PC-3 (cell line): Measurements from ENCODE around the gene ST6GALNAC4. TPM values are rescaled to one million over a fixed set of nuclear protein-coding genes. Genes with fewer than 3 reads are reported as not detected.

Experiments
- ATAC-seq: fragments of 200-7000 bp; cut with Tn5 transposase; 2 replicates; pipeline ENCODE4 v1.9.1; 2020; ENCODE audit warnings: mild to moderate bottlenecking, moderate library complexity
- BruUV-seq: library from RNA; stranded (reverse); fragments of 400-500 nt; replicated peaks from 2 replicates; lab custom pipeline; 2021; lab: Mats Ljungman, UMichigan
- CTCF ChIA-PET: fragments of 300-600 bp; sonication (Branson Sonifier 250); formaldehyde crosslinking; loops from one replicate; lab custom pipeline; 2022; ENCODE audit warnings: antibody characterized with exemption; lab: Charles Lee
- POLR2A ChIA-PET: fragments of 300-600 bp; sonication (Branson Sonifier 250); formaldehyde crosslinking; loops from one replicate; lab custom pipeline; 2022; ENCODE audit warnings: antibody characterized with exemption; ENCODE audit not compliant: unreplicated experiment; lab: Charles Lee
- DNase-seq: peaks from one replicate; pipeline ENCODE4 v3.0.0-alpha.2; 2015
- H2AFZ ChIP-seq: fragments of 300-600 bp; sonication (generic); 2 replicates; pipeline ENCODE4 v1.6.0; 2016; ENCODE audit warnings: antibody characterized with exemption, low read length
- H3F3A ChIP-seq: fragments of 300-600 bp; sonication (generic); one replicate; pipeline ENCODE4 v1.6.0; 2017; ENCODE audit warnings: antibody characterized with exemption, low read length, control low read depth, mild to moderate bottlenecking; ENCODE audit not compliant: unreplicated experiment
- H3K27ac ChIP-seq: fragments of 300-600 bp; sonication (generic); 2 replicates; pipeline ENCODE4 v1.5.1; 2016; ENCODE audit warnings: mild to moderate bottlenecking, low read length
- H3K27me3 ChIP-seq: fragments of 300-600 bp; sonication (generic); 2 replicates; pipeline ENCODE4 v1.6.1; 2016; ENCODE audit warnings: low read length, mixed read lengths
- H3K36me3 ChIP-seq: fragments of 300-600 bp; sonication (generic); 2 replicates; pipeline ENCODE4 v1.6.1; 2016; ENCODE audit warnings: low read depth, mixed run types, low read length, mixed read lengths
- H3K4me1 ChIP-seq: fragments of 300-600 bp; sonication (generic); 2 replicates; pipeline ENCODE4 v1.5.1; 2016; ENCODE audit warnings: low read length; ENCODE audit not compliant: insufficient read depth
- H3K4me2 ChIP-seq: fragments of 300-600 bp; sonication (generic); 2 replicates; pipeline ENCODE4 v1.6.0; 2016; ENCODE audit warnings: low read length
- H3K4me3 ChIP-seq: fragments of 300-600 bp; sonication (generic); 2 replicates; pipeline ENCODE4 v1.5.1; 2016; ENCODE audit warnings: mild to moderate bottlenecking, low read length, mixed read lengths
- H3K79me2 ChIP-seq: fragments of 300-600 bp; sonication (generic); 2 replicates; pipeline ENCODE4 v1.6.1; 2017; ENCODE audit warnings: low read length, mixed read lengths
- H3K9ac ChIP-seq: fragments of 300-600 bp; sonication (generic); 2 replicates; pipeline ENCODE4 v1.6.0; 2016; ENCODE audit warnings: mild to moderate bottlenecking, low read length
- H3K9me2 ChIP-seq: fragments of 300-600 bp; sonication (generic); replicated peaks from 2 replicates; pipeline ENCODE4 v1.6.1; 2016; ENCODE audit warnings: mixed run types, low read length, mixed read lengths
- H3K9me3 ChIP-seq: fragments of 300-600 bp; sonication (generic); 2 replicates; pipeline ENCODE4 v1.6.1; 2016; ENCODE audit warnings: low read length, mixed read lengths
- H4K20me1 ChIP-seq: fragments of 300-600 bp; sonication (generic); 2 replicates; pipeline ENCODE4 v1.6.1; 2016; ENCODE audit warnings: low read length, mixed read lengths
- CTCF ChIP-seq: fragments of 300-600 bp; sonication (generic); conservative IDR thresholded peaks from 2 replicates; pipeline ENCODE4 v1.5.1; 2017; ENCODE audit warnings: antibody characterized with exemption, low read depth, mild to moderate bottlenecking, low read length
- EZH2 ChIP-seq: fragments of 300-600 bp; sonication (generic); IDR thresholded peaks from one replicate; pipeline ENCODE4 v1.6.1; 2017; ENCODE audit warnings: antibody characterized with exemption, mild to moderate bottlenecking, low read length; ENCODE audit not compliant: unreplicated experiment
- EZH2phosphoT487 ChIP-seq: fragments of 300-600 bp; sonication (generic); IDR thresholded peaks from 2 replicates; pipeline ENCODE4 v1.6.1; 2018; ENCODE audit warnings: mild to moderate bottlenecking, antibody characterized with exemption, low read length, borderline replicate concordance
- intact Hi-C: fragments of 100-400 bp; cut with micrococcal nuclease; formaldehyde crosslinking; loops from 2 replicates; pipeline ENCODE4 v1.9.0; 2023
- total RNA-seq: library from RNA; depleted of rRNA; stranded (reverse); fragments of >200 nt; gene quantifications from 2 replicates; pipeline ENCODE4 v1.2.3, GENCODE V29; 2014

Gene ST6GALNAC4
- total RNA-seq, 1 experiment from 2014 or later: 26.9 TPM

- Histone ChIP-seq H4K20me1 (no peaks in the 10 kb centered on the region), H2AFZ (no peak overlapping the region), H3K9me3 (no peaks in the 10 kb centered on the region), H3K4me1 (no peaks in the 10 kb centered on the region), H3K4me2 (no peak overlapping the region), H3K79me2 (no peaks in the 10 kb centered on the region), H3K36me3 (no peaks in the 10 kb centered on the region), H3K27ac (no peak overlapping the region), H3K4me3 (no peak overlapping the region), H3K9ac (no peak overlapping the region), H3K9me2 (no peaks in the 10 kb centered on the region), H3K27me3 (no peaks in the 10 kb centered on the region), H3F3A (no peaks in the 10 kb centered on the region)
- DNase-seq (no peak), ATAC-seq (no peak)
- intact Hi-C loops: no loop called here
- ChIA-PET CTCF (no interaction called here), POLR2A (no interaction called here)
- TF ChIP-seq EZH2: no peak
- no peak for TF ChIP-seq EZH2phosphoT487
- no peak for TF ChIP-seq CTCF
- BruUV-seq: no TSS peak
Observed at GRCh38 chr9:127908660-127908926, 8.2 kb downstream of the ST6GALNAC4 start.

- intact Hi-C loops: no loop called here
- CTCF ChIA-PET: no interaction called here
- H3F3A ChIP-seq: no peaks in the 10 kb centered on the region
- no peaks in the 10 kb centered on the region for H3K9me2 ChIP-seq
- DNase-seq: no peak
- no peak overlapping the region for H3K4me2 ChIP-seq
- no peaks in the 10 kb centered on the region for H3K4me1 ChIP-seq
- POLR2A ChIA-PET: no interaction called here
- TF ChIP-seq CTCF (no peak), EZH2phosphoT487 (no peak), EZH2 (no peak)
- no peaks in the 10 kb centered on the region for H4K20me1 ChIP-seq
- H3K79me2 ChIP-seq: no peaks in the 10 kb centered on the region
- no peak overlapping the region for H3K4me3 ChIP-seq
- H2AFZ ChIP-seq: no peak overlapping the region
- no peaks in the 10 kb centered on the region for H3K36me3 ChIP-seq
- H3K27me3 ChIP-seq: no peaks in the 10 kb centered on the region
- no peak for ATAC-seq
- H3K27ac ChIP-seq: no peak overlapping the region
- no peak overlapping the region for H3K9ac ChIP-seq
- no peaks in the 10 kb centered on the region for H3K9me3 ChIP-seq
- BruUV-seq: no TSS peak
Observed at GRCh38 chr9:127907867-127908659, 8.8 kb downstream of the ST6GALNAC4 start.

- no peaks in the 10 kb centered on the region for H4K20me1 ChIP-seq
- TF ChIP-seq EZH2 (no peak), EZH2phosphoT487 (no peak), CTCF (no peak)
- no peaks in the 10 kb centered on the region for H3K79me2 ChIP-seq
- CTCF ChIA-PET: no interaction called here
- intact Hi-C loops: no loop called here
- H3K9me2 ChIP-seq: no peaks in the 10 kb centered on the region
- POLR2A ChIA-PET: no interaction called here
- no peaks in the 10 kb centered on the region for H3K27me3 ChIP-seq
- H3K4me1 ChIP-seq: no peaks in the 10 kb centered on the region
- H3K36me3 ChIP-seq: no peaks in the 10 kb centered on the region
- H3F3A ChIP-seq: no peaks in the 10 kb centered on the region
- no peak overlapping the region for H2AFZ ChIP-seq
- no peaks in the 10 kb centered on the region for H3K9me3 ChIP-seq
- H3K4me2 ChIP-seq: no peak overlapping the region
- DNase-seq (no peak), ATAC-seq (no peak)
- H3K9ac ChIP-seq: no peak overlapping the region
- H3K4me3 ChIP-seq: no peak overlapping the region
- H3K27ac ChIP-seq: no peak overlapping the region
- BruUV-seq: no TSS peak
Observed at GRCh38 chr9:127905788-127906191, 11.1 kb downstream of the ST6GALNAC4 start.
